ENCODE data around the gene MAML1. TPM values are rescaled to one million over a fixed set of nuclear protein-coding genes. Genes with fewer than 3 reads are reported as not detected.
A peak's percentile ranks its signal among the peaks of the same experiment; 100 is the strongest.

Gene MAML1
- total RNA-seq, 1 donor from 2014 or later = 11.8 TPM

DNA sequence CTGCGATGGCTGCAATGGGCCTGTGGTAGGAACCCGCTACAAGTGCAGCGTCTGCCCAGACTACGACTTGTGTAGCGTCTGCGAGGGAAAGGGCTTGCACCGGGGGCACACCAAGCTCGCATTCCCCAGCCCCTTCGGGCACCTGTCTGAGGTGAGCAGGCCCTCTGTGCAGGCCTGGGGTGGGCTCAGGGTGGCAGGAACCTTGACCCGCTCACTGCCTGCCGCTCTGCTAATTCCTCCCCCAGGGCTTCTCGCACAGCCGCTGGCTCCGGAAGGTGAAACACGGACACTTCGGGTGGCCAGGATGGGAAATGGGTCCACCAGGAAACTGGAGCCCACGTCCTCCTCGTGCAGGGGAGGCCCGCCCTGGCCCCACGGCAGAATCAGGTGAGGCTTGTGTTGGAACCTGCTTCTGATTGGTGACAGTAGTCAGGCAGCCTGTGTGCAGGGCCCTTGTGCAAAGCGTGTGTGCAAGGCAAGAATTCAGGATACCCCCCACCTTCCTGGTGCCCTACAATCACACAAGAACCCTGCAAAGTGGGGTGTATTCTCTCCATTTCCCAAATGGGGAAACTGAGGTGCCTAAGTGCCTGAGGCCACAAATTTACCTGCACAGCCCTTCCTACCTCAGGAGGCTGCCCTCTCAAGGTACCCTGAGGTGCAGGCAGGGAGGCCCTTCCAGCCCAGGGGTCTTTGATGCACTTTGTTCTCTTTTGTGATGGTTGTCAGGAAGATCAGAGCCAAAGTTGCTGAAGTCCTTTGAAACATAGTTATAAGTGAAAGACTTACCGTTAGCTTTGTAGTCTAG, 91.5 kb downstream of the MAML1 start:
- Histone ChIP-seq H3K36me3 (peaks cover 74% of the 10 kb centered on the region), H3K27me3 (ENCODE audit: low read depth) (no peaks in the 10 kb centered on the region), H3K4me3 (peak overlapping the region; percentile 91), H3K27ac (replicated peaks) (peak overlapping the region; percentile 98), H3K4me1 (peaks cover 94% of the 10 kb centered on the region), H3K9me3 (replicated peaks) (no peaks in the 10 kb centered on the region)
- TF ChIP-seq, protein P1, sequence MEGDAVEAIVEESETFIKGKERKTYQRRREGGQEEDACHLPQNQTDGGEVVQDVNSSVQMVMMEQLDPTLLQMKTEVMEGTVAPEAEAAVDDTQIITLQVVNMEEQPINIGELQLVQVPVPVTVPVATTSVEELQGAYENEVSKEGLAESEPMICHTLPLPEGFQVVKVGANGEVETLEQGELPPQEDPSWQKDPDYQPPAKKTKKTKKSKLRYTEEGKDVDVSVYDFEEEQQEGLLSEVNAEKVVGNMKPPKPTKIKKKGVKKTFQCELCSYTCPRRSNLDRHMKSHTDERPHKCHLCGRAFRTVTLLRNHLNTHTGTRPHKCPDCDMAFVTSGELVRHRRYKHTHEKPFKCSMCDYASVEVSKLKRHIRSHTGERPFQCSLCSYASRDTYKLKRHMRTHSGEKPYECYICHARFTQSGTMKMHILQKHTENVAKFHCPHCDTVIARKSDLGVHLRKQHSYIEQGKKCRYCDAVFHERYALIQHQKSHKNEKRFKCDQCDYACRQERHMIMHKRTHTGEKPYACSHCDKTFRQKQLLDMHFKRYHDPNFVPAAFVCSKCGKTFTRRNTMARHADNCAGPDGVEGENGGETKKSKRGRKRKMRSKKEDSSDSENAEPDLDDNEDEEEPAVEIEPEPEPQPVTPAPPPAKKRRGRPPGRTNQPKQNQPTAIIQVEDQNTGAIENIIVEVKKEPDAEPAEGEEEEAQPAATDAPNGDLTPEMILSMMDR (IDR thresholded peaks at IDR 0.05; ENCODE audit: borderline replicate concordance) = no peak
- no peak for DNase-seq
- intact Hi-C loops (cut with micrococcal nuclease) = no loop called here

DNA sequence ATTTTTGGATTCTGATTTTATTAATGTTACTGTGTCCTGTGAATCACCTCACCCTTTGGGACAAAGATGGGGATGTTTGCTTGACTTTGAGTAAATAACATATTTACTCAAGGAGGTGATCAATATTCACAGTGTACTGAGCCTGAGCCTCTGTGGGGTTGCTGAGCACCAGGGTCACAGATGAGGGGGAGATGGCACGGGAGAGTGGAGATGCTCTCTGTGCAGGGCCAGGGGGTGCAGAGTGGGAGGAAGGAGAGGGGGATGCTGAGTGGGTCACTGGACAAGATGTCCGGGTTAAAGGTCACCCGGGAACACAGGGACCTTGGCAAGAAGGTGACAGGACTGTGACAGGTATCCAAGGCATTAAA, 92.1 kb downstream of the MAML1 start:
- TF ChIP-seq, protein P1 (IDR thresholded peaks at IDR 0.05; ENCODE audit: borderline replicate concordance) = no peak
- H3K4me3 ChIP-seq = no peak overlapping the region
- peak overlapping the region; percentile 98 for H3K27ac ChIP-seq (replicated peaks)
- no peaks in the 10 kb centered on the region for H3K27me3 ChIP-seq (ENCODE audit: low read depth)
- peaks cover 93% of the 10 kb centered on the region for H3K4me1 ChIP-seq
- no peaks in the 10 kb centered on the region for H3K9me3 ChIP-seq (replicated peaks)
- DNase-seq = no peak
- intact Hi-C loops (cut with micrococcal nuclease) = no loop called here
- peaks cover 80% of the 10 kb centered on the region for H3K36me3 ChIP-seq

DNA sequence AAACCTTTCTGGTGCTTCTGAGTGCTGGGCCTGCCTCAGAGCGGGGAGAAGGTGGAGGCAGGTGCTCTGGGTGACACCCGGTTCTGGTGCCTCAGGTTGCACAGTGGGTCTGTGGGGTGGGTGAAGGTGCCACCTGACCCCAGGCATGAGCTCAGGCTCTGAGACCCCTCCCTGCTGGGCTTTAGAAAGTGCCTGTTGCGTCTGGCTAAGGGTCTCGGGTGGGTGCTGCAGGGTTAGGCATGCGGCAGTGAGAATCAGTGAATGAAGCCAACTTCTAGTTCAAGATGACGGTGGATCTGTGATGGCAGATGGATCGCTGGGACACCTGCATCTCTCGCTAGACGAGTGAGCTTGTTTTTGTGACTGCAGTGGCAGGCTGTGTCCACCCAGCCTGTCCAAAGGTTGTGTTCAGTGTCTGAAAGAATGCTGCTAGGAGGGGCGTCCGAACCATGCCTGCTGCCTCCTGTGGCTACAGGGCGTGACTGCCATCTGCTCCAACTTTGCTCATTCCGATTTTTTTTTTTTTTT, 93.1 kb downstream of the MAML1 start:
- TF ChIP-seq, protein P1 (IDR thresholded peaks at IDR 0.05; ENCODE audit: borderline replicate concordance) = no peak
- Histone ChIP-seq H3K4me3 (no peak overlapping the region), H3K27ac (replicated peaks) (peak overlapping the region; percentile 21), H3K36me3 (peaks cover 90% of the 10 kb centered on the region), H3K9me3 (replicated peaks) (no peaks in the 10 kb centered on the region), H3K4me1 (peaks cover 95% of the 10 kb centered on the region), H3K27me3 (ENCODE audit: low read depth) (no peaks in the 10 kb centered on the region)
- intact Hi-C loops (cut with micrococcal nuclease) = no loop called here
- DNase-seq = no peak

Small RNA genes lying within 50 kb of the gene (microRNA-seq; reads per million reads assigned to microRNA genes)
- gene MIR1229 = not detected

Other genes with a start within 250 kb of the MAML1 start
- 21.5 TPM for gene RUFY1, start 182.3 kb upstream of the MAML1 start, total RNA-seq
- gene HNRNPH1, start 109.2 kb upstream of the MAML1 start, total RNA-seq = 207 TPM
- not detected for gene CBY3, start 51.8 kb upstream of the MAML1 start, total RNA-seq
- 414 TPM for gene CANX, start 33.9 kb upstream of the MAML1 start, total RNA-seq
- 10.9 TPM for gene LTC4S, start 61.2 kb downstream of the MAML1 start, total RNA-seq
- gene MGAT4B, start 74.0 kb downstream of the MAML1 start, total RNA-seq = 98.7 TPM
- gene SQSTM1, start 88.1 kb downstream of the MAML1 start, total RNA-seq = 438 TPM
- 13.1 TPM for gene MRNIP, start 126.0 kb downstream of the MAML1 start, total RNA-seq
- 31.1 TPM for gene TBC1D9B, start 175.1 kb downstream of the MAML1 start, total RNA-seq

Measured in left ventricle myocardium inferior (tissue), 1 donor.